GM18511 (cell line): ENCODE data around the gene ARL4C.

Source experiments
- ATAC-seq: cut with Tn5 transposase; IDR thresholded peaks from one replicate; pipeline ENCODE4 v1.9.1; 2021; ENCODE audit warnings: mild to moderate bottlenecking, moderate library complexity; ENCODE audit not compliant: unreplicated experiment

ARL4C gene

GRCh38 chr2:234496835-234497593, at the start of gene ARL4C:
Gene ARL4C, minus strand, starts transcription at chr2:234497081. Its CDS starts 495 bp downstream, at chr2:234496586.
- ATAC-seq, result peak; percentile 70

- peak; percentile 79 for ATAC-seq
Measured at GRCh38 chr2:234544659-234545611, 48.1 kb upstream of the ARL4C start.

DNA sequence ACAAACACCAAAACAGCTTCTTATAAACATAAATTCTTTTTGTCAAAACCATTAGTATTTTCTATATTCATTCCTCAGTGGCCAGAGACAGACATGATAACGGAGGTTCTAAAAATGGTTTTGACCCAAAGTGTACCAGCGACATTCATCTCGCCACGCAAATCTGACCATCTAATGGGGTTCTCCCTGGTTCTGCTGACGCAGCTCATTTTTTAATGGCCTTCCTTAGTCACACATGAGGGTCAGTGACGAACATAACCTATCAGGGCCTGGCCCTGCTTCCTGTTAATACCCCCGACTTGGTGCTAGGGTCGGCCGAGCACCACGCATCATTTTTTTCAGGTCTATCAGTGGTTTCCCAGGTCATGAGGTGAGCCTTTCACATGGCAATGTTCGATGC, 45.9 kb upstream of the ARL4C start:
- ATAC-seq, result no peak

DNA sequence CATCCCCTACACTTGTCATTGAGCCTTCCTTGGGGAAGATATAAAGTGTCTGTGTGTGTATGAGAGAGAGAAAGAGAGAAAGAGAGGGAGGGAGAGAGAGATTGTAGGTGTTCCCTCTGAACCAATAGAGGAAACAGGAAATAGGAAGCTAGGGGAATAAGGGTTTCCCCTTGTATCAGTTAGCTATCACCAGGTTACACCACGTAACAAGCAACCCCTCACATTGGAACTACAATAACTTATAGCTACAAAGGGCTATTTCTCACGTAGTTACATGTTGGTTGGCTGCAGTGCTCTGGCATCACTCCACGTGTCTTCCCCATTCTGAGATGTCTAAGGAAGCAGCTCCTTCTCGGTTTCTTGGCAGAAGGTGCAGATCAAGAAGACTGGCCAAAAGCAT, 41.0 kb upstream of the ARL4C start:
- no peak for ATAC-seq

- ATAC-seq, result no peak
Measured at GRCh38 chr2:234536178-234536965, 39.5 kb upstream of the ARL4C start.

GRCh38 chr2:234535464-234535863, 38.6 kb upstream of the ARL4C start:
- no peak for ATAC-seq

DNA sequence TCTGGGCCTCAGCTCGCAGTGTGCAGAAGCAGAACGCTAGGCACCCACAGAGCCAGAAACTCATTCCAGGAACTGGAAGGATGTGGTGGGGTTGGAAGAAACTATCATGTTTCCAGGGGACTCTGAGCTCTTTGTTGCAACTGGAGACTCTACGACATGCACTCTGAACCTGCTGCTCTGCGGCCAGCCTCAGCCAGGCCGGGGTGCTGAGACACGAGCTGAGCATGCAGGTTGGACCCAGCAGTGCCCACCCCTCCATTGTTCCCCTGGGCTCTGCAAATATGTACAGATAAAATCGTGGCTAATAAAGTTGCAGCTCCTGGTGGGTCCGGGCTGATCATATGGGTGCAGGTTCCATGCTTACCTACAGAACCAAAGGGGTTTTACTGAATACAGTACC, 37.6 kb upstream of the ARL4C start:
- ATAC-seq, result no peak

DNA sequence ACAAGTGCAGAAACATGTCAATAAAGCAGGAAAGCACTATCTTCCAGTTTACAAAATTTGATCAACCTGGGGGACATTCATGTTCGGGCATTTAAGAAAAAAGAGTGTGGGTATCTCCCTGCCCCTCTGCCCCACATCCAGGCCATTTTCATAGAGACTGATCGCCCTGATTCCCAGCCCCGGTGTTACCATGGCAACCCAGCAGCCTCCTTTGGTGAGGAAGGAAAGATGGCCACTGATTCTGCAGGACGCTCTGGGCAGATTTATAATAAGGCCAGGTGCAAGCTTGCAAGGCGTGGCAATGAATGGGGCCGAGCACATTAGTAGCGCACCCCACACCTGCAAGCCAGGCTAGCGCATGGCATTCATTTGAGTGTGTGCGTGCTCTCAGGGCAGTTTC, 36.7 kb upstream of the ARL4C start:
- ATAC-seq, result no peak

- ATAC-seq, result no peak
Measured at GRCh38 chr2:234528410-234529148, 31.7 kb upstream of the ARL4C start.

GRCh38 chr2:234526711-234527110, 29.8 kb upstream of the ARL4C start:
- no peak for ATAC-seq

- no peak for ATAC-seq
Measured at GRCh38 chr2:234521536-234521935, 24.7 kb upstream of the ARL4C start.

- ATAC-seq, result no peak
Measured at GRCh38 chr2:234518986-234519642, 22.2 kb upstream of the ARL4C start.

DNA sequence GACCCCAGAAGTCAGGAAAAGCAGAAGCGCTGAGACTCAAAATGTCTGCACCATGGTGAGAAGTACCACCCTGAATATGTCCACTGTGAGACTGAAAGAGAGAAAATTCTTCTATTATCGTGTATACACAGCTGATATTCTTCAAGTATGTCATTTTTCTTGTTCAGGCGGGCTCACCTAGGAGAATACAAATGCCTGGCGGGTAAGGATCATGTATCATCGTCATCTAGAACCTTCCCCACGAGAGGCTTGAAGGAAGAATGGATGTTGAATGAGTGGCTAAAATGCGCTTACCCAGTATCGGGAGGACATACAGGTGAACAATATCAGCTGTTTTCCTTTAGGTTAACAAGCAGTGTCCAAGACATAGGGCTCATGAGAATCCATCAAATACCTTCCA, 21.1 kb upstream of the ARL4C start:
- no peak for ATAC-seq

DNA sequence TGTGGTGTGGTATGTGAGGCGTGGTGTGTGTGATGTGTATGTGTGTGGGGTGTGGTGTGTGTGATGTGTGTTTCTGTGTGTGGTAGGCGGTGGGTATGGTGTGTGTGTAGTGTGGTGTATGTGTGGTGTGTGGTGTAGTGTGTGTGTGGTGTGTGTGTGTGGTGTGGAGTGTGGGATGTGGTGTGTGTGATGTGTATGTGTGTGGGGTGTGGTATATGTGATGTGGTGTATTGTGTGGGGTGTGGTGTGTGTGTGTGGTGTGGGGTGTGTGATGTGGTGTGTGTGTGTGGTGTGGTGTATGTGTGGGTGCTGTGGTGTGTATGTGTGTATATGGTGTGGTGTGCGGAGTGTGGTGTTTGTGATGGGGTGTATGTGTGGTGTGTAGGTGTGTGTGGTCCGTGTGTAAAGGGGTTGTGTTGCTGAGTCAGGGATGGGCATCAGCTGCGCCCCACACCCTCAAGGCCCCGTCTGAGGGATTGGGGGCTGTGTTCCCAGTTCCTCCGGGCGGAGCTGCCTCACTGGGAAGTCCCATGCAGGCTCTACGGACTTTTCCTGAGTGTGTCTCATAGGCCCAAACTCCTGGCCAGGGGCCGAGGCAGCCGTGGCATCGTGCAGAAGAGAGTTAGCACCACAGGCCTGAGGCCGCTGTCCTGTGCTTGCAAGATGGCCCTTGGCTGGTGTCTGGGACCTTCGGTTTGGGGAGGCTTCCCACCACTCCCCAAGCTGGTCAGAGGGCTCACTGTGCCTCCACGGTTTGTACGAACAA, 18.2 kb upstream of the ARL4C start:
- ATAC-seq, result no peak

DNA sequence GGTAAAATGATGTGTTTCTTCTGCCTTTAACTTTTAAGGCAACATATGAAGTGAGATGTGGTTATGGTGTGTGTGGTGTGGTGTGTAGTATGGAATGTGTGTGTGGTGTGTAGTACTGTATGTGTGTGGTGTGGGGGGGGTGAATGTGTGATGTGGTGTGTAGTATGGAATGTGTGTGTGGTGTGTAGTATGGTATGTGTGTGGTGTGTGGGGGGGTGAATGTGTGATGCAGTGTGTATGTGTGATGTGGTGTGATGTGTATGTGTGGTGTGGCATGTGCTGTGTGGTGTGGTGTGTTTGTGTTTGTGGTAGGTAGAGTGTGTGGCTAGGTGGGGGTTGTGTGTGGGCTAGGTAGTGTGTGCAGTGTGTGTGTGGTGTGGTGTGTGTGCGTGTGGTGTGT, 17.2 kb upstream of the ARL4C start:
- no peak for ATAC-seq

GRCh38 chr2:234512884-234513669, 16.2 kb upstream of the ARL4C start:
- ATAC-seq, result no peak

- no peak for ATAC-seq
Measured at GRCh38 chr2:234502919-234503285, 6.0 kb upstream of the ARL4C start.

DNA sequence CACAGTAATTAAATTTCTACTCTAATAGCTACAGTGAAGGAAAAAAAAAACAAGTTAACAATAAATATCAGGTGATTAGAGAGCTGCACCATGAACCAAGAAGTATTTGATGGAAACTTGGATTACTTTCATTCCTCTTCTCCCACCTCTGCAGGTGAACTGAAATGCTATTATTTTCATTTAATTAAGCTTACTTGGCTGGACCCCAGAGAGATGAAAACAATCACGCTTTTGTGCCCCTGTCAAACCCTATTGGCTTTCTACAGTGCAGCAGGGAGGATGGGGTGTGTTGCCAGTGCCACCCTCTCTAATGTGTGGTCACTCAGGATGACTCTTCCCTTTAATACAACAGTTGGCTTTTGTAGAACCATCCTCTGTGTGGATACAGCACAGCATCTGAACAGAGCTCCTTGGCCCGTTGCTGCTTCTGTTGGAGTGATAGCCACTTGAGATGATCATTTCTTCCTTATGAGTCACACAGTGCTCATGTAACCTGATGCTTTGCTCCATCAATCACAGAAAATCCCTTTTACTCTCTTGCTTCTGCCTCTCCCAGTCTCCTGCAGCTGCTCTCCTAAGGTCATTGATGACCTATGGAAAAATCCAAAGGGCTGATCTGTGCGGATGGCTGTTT, 5.5 kb upstream of the ARL4C start:
- no peak for ATAC-seq
